ENCODE results near the gene OSTC. TPM values are rescaled to one million over a fixed set of nuclear protein-coding genes. Genes with fewer than 3 reads are reported as not detected.

Gene OSTC
- total RNA-seq, 2 experiments from 2014 or later, result 21.8 to 25.5 TPM

GRCh38 chr4:108620933-108621905 is 29.2 kb upstream of the OSTC start:
- no peaks in the 10 kb centered on the region for H3K9me3 ChIP-seq (ENCODE audit: control insufficient read depth in 1 of 2, insufficient read depth in 1 of 2, low read length in 2 of 2)
- peaks cover 3% of the 10 kb centered on the region for H3K9me3 Mint-ChIP-seq
- peak overlapping the region; percentile 97 for H3K4me3 Mint-ChIP-seq
- TF ChIP-seq, protein P1, sequence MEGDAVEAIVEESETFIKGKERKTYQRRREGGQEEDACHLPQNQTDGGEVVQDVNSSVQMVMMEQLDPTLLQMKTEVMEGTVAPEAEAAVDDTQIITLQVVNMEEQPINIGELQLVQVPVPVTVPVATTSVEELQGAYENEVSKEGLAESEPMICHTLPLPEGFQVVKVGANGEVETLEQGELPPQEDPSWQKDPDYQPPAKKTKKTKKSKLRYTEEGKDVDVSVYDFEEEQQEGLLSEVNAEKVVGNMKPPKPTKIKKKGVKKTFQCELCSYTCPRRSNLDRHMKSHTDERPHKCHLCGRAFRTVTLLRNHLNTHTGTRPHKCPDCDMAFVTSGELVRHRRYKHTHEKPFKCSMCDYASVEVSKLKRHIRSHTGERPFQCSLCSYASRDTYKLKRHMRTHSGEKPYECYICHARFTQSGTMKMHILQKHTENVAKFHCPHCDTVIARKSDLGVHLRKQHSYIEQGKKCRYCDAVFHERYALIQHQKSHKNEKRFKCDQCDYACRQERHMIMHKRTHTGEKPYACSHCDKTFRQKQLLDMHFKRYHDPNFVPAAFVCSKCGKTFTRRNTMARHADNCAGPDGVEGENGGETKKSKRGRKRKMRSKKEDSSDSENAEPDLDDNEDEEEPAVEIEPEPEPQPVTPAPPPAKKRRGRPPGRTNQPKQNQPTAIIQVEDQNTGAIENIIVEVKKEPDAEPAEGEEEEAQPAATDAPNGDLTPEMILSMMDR (IDR thresholded peaks at IDR 0.05), result no peak
- H3K27me3 ChIP-seq (ENCODE audit: control insufficient read depth in 1 of 2, insufficient read depth in 2 of 2, low read length in 2 of 2), result no peaks in the 10 kb centered on the region
- H3K4me1 ChIP-seq (ENCODE audit: insufficient read depth, low read length), result peaks cover 36% of the 10 kb centered on the region
- H3K36me3 Mint-ChIP-seq (ENCODE audit: low read depth), result peaks cover 88% of the 10 kb centered on the region
- ChIA-PET CTCF (interaction anchor here (0.9 kb wide), 1 partner anchor 21 kb away, joined by 3 read pairs; no protein-coding TSS in a partner anchor), POLR2A (interaction anchor here (0.5 to 3.9 kb wide), 21 partner anchors 9 to 901 kb away, joined by 3 to 52 read pairs (median 5); partner anchors contain the start of genes LEF1, OSTC and PAPSS1)
- H3K36me3 ChIP-seq (ENCODE audit: insufficient read depth, low read length), result peaks cover 50% of the 10 kb centered on the region
- peak overlapping the region; percentile 68 to 85 for H3K27ac ChIP-seq (ENCODE audit: low read depth in 1 of 2, low read length in 2 of 2)
- no peak for ATAC-seq (ENCODE audit: poor library complexity)
- peak overlapping the region; percentile 99 for H3K27ac Mint-ChIP-seq
- DNase-seq, result no peak
- H3K4me3 ChIP-seq (ENCODE audit: low read length), result peak overlapping the region; percentile 78
- H3K27me3 Mint-ChIP-seq, result no peaks in the 10 kb centered on the region
- peaks cover 65% of the 10 kb centered on the region for H3K4me1 Mint-ChIP-seq (ENCODE audit: low read depth)
- intact Hi-C loops (cut with DNase I, micrococcal nuclease), result loop anchor here (1.0 to 10.0 kb wide), 6 partner anchors 28 to 1194 kb away; partner anchors contain the start of genes GAR1 (in 1 of the 2), OSTC (in 1 of the 2), PAPSS1 (in 1 of the 2) and SEC24B (in 1 of the 2)

- H3K27ac Mint-ChIP-seq, result peak overlapping the region; percentile 99
- CTCF ChIA-PET, result no interaction called here
These were observed 28.4 kb upstream of the OSTC start for GRCh38 chr4:108622022-108622421.

DNA sequence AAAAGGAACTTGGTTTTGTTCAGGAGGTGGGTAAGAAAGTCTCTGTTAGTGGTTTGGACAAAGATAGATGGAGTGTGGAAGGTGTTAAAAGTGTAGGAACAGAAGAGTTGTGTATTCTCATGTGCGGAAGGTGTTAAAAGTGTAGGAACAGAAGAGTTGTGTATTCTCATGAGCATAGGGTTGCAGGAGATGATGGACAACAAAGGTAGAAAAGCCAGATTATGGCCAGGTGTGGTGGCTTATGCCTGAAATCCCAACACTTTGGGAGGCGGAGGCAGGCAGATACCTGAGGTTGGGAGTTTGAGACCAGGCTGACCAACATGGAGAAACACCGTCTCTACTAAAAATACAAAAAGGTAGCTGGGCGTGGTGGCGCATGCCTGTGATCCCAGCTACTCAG is 27.6 kb upstream of the OSTC start:
- Mint-ChIP-seq H3K4me3 (peak overlapping the region; percentile 97), H3K4me1 (ENCODE audit: low read depth) (peaks cover 59% of the 10 kb centered on the region), H3K27me3 (no peaks in the 10 kb centered on the region), H3K36me3 (ENCODE audit: low read depth) (peaks cover 82% of the 10 kb centered on the region), H3K27ac (peak overlapping the region; percentile 99), H3K9me3 (no peaks in the 10 kb centered on the region)
- ChIA-PET CTCF (no interaction called here), POLR2A (interaction anchor here (0.6 kb wide), 1 partner anchor 937 kb away, joined by 3 read pairs; no protein-coding TSS in a partner anchor)
- H3K4me3 ChIP-seq (ENCODE audit: low read length), result no peak overlapping the region
- H3K27ac ChIP-seq (ENCODE audit: low read depth in 1 of 2, low read length in 2 of 2), result no peak overlapping the region
- H3K4me1 ChIP-seq (ENCODE audit: insufficient read depth, low read length), result peaks cover 36% of the 10 kb centered on the region
- TF ChIP-seq, protein P1 (IDR thresholded peaks at IDR 0.05), result no peak
- H3K36me3 ChIP-seq (ENCODE audit: insufficient read depth, low read length), result peaks cover 64% of the 10 kb centered on the region
- intact Hi-C loops (cut with DNase I, micrococcal nuclease), result loop anchor here in 1 of 2 experiments (5.0 to 10.0 kb wide), 4 partner anchors 809 to 1192 kb away; partner anchors contain the start of genes GAR1, PAPSS1 and SEC24B
- H3K27me3 ChIP-seq (ENCODE audit: control insufficient read depth in 1 of 2, insufficient read depth in 2 of 2, low read length in 2 of 2), result no peaks in the 10 kb centered on the region
- DNase-seq, result no peak
- H3K9me3 ChIP-seq (ENCODE audit: control insufficient read depth in 1 of 2, insufficient read depth in 1 of 2, low read length in 2 of 2), result no peaks in the 10 kb centered on the region
- ATAC-seq (ENCODE audit: poor library complexity), result no peak

More at GRCh38 chr4:108622022-108622421, 28.4 kb upstream of the OSTC start:
- no peaks in the 10 kb centered on the region for H3K27me3 Mint-ChIP-seq
- Histone ChIP-seq H3K4me1 (ENCODE audit: insufficient read depth, low read length) (peaks cover 36% of the 10 kb centered on the region), H3K36me3 (ENCODE audit: insufficient read depth, low read length) (peaks cover 56% of the 10 kb centered on the region), H3K9me3 (ENCODE audit: control insufficient read depth in 1 of 2, insufficient read depth in 1 of 2, low read length in 2 of 2) (no peaks in the 10 kb centered on the region), H3K27ac (ENCODE audit: low read depth in 1 of 2, low read length in 2 of 2) (peak overlapping the region in 1 of 2 donors; percentile 85), H3K4me3 (ENCODE audit: low read length) (no peak overlapping the region), H3K27me3 (ENCODE audit: control insufficient read depth in 1 of 2, insufficient read depth in 2 of 2, low read length in 2 of 2) (no peaks in the 10 kb centered on the region)
- POLR2A ChIA-PET, result interaction anchor here (3.9 kb wide), 1 partner anchor 29 kb away, joined by 52 read pairs; the partner anchor contains the start of gene OSTC
- no peak for ATAC-seq (ENCODE audit: poor library complexity)
- peak in 1 of 14 experiments; percentile 18 for DNase-seq
- intact Hi-C loops (cut with DNase I, micrococcal nuclease), result loop anchor here in 1 of 2 experiments (5.0 to 10.0 kb wide), 4 partner anchors 810 to 1193 kb away; partner anchors contain the start of genes GAR1, PAPSS1 and SEC24B
- H3K36me3 Mint-ChIP-seq (ENCODE audit: low read depth), result peaks cover 88% of the 10 kb centered on the region
- H3K4me1 Mint-ChIP-seq (ENCODE audit: low read depth), result peaks cover 62% of the 10 kb centered on the region
- no peaks in the 10 kb centered on the region for H3K9me3 Mint-ChIP-seq
- H3K4me3 Mint-ChIP-seq, result peak overlapping the region; percentile 97
- TF ChIP-seq, protein P1 (IDR thresholded peaks at IDR 0.05), result no peak
